ENCODE results near the gene FAS. TPM values are rescaled to one million over a fixed set of nuclear protein-coding genes. Genes with fewer than 3 reads are reported as not detected.

FAS gene
- total and polyA plus RNA-seq, 2 experiments from 2014 or later, result 3.1 to 4.3 TPM

DNA sequence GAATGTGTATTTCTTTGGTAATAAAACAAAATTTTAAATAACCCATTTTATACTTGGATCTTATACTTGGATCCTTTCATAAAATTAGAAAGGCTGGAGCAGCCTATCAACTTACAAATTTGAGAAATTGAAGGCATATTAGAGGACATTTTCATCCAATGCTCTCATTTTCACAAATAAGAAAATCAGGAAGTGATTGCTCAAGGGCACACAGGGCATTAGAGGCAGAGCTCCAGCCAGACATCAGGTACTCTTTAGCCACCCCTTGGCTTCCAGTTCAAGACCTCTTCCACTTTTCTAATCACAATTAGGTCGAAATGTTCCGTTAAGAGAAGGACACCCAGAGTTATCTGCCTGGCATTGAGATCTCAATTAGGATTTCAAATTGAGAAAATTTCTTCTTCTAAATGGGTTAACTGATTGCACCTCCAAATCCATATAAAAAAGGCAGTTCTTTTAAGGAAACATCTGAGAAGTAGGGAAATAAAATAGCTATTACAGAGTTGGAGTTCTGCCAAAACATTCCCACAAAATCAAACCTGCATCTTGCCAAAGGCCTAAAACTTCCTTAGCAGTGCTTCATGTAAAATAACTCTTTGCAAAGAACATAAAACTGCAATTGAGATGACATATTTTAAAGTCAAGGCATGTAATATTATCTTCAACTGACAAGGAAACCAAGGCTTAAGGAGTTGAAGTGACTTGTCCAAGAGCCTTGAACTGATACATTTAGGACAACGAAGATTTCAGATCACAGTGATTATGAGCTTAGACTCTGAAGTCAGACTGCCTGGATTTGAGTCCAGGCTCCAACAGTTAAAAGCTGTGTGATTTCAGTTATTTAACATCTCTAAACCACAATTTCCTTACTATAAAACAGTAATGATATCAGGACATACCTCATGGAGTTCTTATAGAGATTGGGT is 40.4 kb upstream of the FAS start:
- no peaks in the 10 kb centered on the region for H3K9me2 ChIP-seq (ENCODE audit: insufficient read depth)
- Mint-ChIP-seq H3K27me3 (ENCODE audit: insufficient read depth, low read depth, poor library complexity) (no peaks in the 10 kb centered on the region), H3K27ac (no peak overlapping the region), H3K4me1 (peaks cover 12% of the 10 kb centered on the region), H3K4me3 (no peak overlapping the region), H3K36me3 (ENCODE audit: low read depth) (no peaks in the 10 kb centered on the region), H3K9me3 (no peaks in the 10 kb centered on the region)
- H3K36me3 ChIP-seq (ENCODE audit: insufficient read depth), result no peaks in the 10 kb centered on the region
- no peak overlapping the region for H2AFZ ChIP-seq
- no peaks in the 10 kb centered on the region for H3K27me3 ChIP-seq (ENCODE audit: insufficient read depth)
- H4K20me1 ChIP-seq (replicated peaks; ENCODE audit: insufficient read depth), result no peaks in the 10 kb centered on the region
- no peak for ATAC-seq
- H3K4me1 ChIP-seq (ENCODE audit: insufficient read depth), result no peaks in the 10 kb centered on the region
- no peaks in the 10 kb centered on the region for H3K79me2 ChIP-seq (replicated peaks; ENCODE audit: insufficient read depth)
- H3K27ac ChIP-seq (ENCODE audit: low read depth), result no peak overlapping the region
- no peak overlapping the region for H3K4me3 ChIP-seq
- no peak for DNase-seq (ENCODE audit: low spot score)
- TF ChIP-seq NANOG (IDR thresholded peaks at IDR 0.05; ENCODE audit: borderline replicate concordance) (no peak), POLR2AphosphoS5 (IDR thresholded peaks at IDR 0.05; ENCODE audit: low read depth) (no peak), ZNF331 (CRISPR knock-in tag; IDR thresholded peaks at IDR 0.05; ENCODE audit: low read depth) (no peak), EZH2 (IDR thresholded peaks at IDR 0.05; ENCODE audit: low read depth, unreplicated experiment) (no peak), STAT1 (IDR thresholded peaks at IDR 0.05; ENCODE audit: unreplicated experiment) (no peak), ZNF114 (CRISPR knock-in tag; IDR thresholded peaks at IDR 0.05) (no peak), EZH2phosphoT487 (IDR thresholded peaks at IDR 0.05; ENCODE audit: unreplicated experiment) (no peak), JUNB (IDR thresholded peaks at IDR 0.05; ENCODE audit: unreplicated experiment) (no peak), CREB1 (CRISPR knock-in tag; IDR thresholded peaks at IDR 0.05; ENCODE audit: low read depth) (no peak)
- TF ChIP-seq, protein P1, sequence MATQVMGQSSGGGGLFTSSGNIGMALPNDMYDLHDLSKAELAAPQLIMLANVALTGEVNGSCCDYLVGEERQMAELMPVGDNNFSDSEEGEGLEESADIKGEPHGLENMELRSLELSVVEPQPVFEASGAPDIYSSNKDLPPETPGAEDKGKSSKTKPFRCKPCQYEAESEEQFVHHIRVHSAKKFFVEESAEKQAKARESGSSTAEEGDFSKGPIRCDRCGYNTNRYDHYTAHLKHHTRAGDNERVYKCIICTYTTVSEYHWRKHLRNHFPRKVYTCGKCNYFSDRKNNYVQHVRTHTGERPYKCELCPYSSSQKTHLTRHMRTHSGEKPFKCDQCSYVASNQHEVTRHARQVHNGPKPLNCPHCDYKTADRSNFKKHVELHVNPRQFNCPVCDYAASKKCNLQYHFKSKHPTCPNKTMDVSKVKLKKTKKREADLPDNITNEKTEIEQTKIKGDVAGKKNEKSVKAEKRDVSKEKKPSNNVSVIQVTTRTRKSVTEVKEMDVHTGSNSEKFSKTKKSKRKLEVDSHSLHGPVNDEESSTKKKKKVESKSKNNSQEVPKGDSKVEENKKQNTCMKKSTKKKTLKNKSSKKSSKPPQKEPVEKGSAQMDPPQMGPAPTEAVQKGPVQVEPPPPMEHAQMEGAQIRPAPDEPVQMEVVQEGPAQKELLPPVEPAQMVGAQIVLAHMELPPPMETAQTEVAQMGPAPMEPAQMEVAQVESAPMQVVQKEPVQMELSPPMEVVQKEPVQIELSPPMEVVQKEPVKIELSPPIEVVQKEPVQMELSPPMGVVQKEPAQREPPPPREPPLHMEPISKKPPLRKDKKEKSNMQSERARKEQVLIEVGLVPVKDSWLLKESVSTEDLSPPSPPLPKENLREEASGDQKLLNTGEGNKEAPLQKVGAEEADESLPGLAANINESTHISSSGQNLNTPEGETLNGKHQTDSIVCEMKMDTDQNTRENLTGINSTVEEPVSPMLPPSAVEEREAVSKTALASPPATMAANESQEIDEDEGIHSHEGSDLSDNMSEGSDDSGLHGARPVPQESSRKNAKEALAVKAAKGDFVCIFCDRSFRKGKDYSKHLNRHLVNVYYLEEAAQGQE (IDR thresholded peaks at IDR 0.05; ENCODE audit: unreplicated experiment), result no peak
- TF ChIP-seq, protein P2, sequence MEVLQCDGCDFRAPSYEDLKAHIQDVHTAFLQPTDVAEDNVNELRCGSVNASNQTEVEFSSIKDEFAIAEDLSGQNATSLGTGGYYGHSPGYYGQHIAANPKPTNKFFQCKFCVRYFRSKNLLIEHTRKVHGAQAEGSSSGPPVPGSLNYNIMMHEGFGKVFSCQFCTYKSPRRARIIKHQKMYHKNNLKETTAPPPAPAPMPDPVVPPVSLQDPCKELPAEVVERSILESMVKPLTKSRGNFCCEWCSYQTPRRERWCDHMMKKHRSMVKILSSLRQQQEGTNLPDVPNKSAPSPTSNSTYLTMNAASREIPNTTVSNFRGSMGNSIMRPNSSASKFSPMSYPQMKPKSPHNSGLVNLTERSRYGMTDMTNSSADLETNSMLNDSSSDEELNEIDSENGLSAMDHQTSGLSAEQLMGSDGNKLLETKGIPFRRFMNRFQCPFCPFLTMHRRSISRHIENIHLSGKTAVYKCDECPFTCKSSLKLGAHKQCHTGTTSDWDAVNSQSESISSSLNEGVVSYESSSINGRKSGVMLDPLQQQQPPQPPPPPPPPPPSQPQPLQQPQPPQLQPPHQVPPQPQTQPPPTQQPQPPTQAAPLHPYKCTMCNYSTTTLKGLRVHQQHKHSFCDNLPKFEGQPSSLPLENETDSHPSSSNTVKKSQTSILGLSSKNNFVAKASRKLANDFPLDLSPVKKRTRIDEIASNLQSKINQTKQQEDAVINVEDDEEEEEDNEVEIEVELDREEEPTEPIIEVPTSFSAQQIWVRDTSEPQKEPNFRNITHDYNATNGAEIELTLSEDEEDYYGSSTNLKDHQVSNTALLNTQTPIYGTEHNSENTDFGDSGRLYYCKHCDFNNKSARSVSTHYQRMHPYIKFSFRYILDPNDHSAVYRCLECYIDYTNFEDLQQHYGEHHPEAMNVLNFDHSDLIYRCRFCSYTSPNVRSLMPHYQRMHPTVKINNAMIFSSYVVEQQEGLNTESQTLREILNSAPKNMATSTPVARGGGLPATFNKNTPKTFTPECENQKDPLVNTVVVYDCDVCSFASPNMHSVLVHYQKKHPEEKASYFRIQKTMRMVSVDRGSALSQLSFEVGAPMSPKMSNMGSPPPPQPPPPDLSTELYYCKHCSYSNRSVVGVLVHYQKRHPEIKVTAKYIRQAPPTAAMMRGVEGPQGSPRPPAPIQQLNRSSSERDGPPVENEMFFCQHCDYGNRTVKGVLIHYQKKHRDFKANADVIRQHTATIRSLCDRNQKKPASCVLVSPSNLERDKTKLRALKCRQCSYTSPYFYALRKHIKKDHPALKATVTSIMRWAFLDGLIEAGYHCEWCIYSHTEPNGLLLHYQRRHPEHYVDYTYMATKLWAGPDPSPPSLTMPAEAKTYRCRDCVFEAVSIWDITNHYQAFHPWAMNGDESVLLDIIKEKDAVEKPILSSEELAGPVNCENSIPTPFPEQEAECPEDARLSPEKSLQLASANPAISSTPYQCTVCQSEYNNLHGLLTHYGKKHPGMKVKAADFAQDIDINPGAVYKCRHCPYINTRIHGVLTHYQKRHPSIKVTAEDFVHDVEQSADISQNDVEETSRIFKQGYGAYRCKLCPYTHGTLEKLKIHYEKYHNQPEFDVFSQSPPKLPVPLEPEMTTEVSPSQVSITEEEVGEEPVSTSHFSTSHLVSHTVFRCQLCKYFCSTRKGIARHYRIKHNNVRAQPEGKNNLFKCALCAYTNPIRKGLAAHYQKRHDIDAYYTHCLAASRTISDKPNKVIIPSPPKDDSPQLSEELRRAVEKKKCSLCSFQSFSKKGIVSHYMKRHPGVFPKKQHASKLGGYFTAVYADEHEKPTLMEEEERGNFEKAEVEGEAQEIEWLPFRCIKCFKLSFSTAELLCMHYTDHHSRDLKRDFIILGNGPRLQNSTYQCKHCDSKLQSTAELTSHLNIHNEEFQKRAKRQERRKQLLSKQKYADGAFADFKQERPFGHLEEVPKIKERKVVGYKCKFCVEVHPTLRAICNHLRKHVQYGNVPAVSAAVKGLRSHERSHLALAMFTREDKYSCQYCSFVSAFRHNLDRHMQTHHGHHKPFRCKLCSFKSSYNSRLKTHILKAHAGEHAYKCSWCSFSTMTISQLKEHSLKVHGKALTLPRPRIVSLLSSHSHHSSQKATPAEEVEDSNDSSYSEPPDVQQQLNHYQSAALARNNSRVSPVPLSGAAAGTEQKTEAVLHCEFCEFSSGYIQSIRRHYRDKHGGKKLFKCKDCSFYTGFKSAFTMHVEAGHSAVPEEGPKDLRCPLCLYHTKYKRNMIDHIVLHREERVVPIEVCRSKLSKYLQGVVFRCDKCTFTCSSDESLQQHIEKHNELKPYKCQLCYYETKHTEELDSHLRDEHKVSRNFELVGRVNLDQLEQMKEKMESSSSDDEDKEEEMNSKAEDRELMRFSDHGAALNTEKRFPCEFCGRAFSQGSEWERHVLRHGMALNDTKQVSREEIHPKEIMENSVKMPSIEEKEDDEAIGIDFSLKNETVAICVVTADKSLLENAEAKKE (CRISPR knock-in tag; IDR thresholded peaks at IDR 0.05), result no peak
- TF ChIP-seq, protein P3, sequence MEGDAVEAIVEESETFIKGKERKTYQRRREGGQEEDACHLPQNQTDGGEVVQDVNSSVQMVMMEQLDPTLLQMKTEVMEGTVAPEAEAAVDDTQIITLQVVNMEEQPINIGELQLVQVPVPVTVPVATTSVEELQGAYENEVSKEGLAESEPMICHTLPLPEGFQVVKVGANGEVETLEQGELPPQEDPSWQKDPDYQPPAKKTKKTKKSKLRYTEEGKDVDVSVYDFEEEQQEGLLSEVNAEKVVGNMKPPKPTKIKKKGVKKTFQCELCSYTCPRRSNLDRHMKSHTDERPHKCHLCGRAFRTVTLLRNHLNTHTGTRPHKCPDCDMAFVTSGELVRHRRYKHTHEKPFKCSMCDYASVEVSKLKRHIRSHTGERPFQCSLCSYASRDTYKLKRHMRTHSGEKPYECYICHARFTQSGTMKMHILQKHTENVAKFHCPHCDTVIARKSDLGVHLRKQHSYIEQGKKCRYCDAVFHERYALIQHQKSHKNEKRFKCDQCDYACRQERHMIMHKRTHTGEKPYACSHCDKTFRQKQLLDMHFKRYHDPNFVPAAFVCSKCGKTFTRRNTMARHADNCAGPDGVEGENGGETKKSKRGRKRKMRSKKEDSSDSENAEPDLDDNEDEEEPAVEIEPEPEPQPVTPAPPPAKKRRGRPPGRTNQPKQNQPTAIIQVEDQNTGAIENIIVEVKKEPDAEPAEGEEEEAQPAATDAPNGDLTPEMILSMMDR (conservative IDR thresholded peaks at IDR 0.05; ENCODE audit: low read depth in 2 of 2), result no peak
- TF ChIP-seq, protein P4, sequence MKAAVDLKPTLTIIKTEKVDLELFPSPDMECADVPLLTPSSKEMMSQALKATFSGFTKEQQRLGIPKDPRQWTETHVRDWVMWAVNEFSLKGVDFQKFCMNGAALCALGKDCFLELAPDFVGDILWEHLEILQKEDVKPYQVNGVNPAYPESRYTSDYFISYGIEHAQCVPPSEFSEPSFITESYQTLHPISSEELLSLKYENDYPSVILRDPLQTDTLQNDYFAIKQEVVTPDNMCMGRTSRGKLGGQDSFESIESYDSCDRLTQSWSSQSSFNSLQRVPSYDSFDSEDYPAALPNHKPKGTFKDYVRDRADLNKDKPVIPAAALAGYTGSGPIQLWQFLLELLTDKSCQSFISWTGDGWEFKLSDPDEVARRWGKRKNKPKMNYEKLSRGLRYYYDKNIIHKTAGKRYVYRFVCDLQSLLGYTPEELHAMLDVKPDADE (IDR thresholded peaks at IDR 0.05), result no peak
- H3K4me2 ChIP-seq, result no peak overlapping the region
- no peaks in the 10 kb centered on the region for H3F3A ChIP-seq (replicated peaks; ENCODE audit: low read depth)
